ENCODE measurements around the gene COL5A2. TPM values are rescaled to one million over a fixed set of nuclear protein-coding genes. Genes with fewer than 3 reads are reported as not detected.
A peak's percentile ranks its signal among the peaks of the same experiment; 100 is the strongest.

The COL5A2 gene
- total and polyA plus RNA-seq, 4 donors = 3.2 to 83.5 (median 9.1) TPM

DNA sequence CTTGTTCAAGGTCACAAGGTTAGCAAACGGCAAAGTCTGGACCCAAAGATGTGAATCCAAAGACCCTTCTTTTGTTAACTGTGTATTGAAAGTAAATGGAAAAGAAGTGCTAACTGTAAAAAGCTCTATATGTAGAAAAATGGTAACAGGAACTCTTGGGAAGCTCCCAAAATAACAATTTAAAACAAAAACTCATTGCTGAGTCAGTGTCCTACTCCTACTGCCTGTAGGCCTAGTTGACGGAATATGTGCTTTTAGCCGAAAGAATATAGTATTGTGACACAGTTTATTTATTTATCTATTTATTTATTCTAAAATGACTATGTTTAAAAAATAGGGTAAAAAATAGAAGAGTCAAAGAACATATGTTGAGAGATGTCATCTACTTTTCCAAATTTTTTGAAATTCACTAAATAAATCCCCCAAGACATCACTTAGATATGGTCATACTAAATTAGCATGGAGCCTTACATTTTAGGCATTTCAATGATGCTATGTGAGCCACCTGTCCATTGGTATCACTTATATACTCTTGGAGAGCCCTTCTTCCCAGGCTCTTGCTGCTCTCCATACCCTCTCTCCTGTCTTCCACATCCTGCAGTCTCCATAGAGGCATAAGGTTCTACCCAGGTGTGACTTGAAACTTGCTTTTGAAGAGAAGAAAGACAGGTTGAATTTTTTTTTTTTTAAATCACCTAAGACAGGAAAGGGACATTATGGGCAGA is 13.7 kb downstream of the COL5A2 start:
- no peak overlapping the region for H3K4me3 ChIP-seq (ENCODE audit: low read depth in 1 of 3, low read length in 3 of 3)
- H3K9ac ChIP-seq (ENCODE audit: low read depth in 1 of 2, low read length in 2 of 2) = no peak overlapping the region
- H3K27me3 ChIP-seq (ENCODE audit: control insufficient read depth in 4 of 4, insufficient read depth in 4 of 4, low read length in 3 of 4) = no peaks in the 10 kb centered on the region
- H3K27ac ChIP-seq (ENCODE audit: low read depth in 1 of 2, low read length in 2 of 2) = no peak overlapping the region
- DNase-seq (ENCODE audit: low spot score) = no peak
- H3K9me3 ChIP-seq (ENCODE audit: control insufficient read depth in 4 of 4, low read length in 3 of 4) = no peaks in the 10 kb centered on the region
- 91% methylated on average over 3 of the region's 3 CpGs for WGBS
- H3K36me3 ChIP-seq (ENCODE audit: control insufficient read depth in 4 of 4, insufficient read depth in 3 of 4, low read depth in 1 of 4, low read length in 3 of 4) = no peaks in the 10 kb centered on the region
- peaks cover 0 to 25% (median 17%) of the 10 kb centered on the region in 4 donors for H3K4me1 ChIP-seq (ENCODE audit: control insufficient read depth in 4 of 4, insufficient read depth in 4 of 4, low read length in 3 of 4)
- TF ChIP-seq TAF1 (conservative IDR thresholded peaks at IDR 0.05) (no peak), ZBTB33 (IDR thresholded peaks at IDR 0.05) (no peak), EGR1 (IDR thresholded peaks at IDR 0.05; ENCODE audit: low read depth in 2 of 2) (no peak), FOXA2 (IDR thresholded peaks at IDR 0.05) (no peak), CTCF (IDR thresholded peaks at IDR 0.05; ENCODE audit: low read depth, low read length, missing input control) (no peak), RAD21 (IDR thresholded peaks at IDR 0.05) (no peak), YY1 (IDR thresholded peaks at IDR 0.05) (no peak), HNF4G (IDR thresholded peaks at IDR 0.05) (no peak), HNF4A (conservative IDR thresholded peaks at IDR 0.05) (no peak), NR2F2 (IDR thresholded peaks at IDR 0.05) (no peak)
- TF ChIP-seq, protein P1, sequence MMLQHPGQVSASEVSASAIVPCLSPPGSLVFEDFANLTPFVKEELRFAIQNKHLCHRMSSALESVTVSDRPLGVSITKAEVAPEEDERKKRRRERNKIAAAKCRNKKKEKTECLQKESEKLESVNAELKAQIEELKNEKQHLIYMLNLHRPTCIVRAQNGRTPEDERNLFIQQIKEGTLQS (IDR thresholded peaks at IDR 0.05) = no peak
- TF ChIP-seq, protein P2, sequence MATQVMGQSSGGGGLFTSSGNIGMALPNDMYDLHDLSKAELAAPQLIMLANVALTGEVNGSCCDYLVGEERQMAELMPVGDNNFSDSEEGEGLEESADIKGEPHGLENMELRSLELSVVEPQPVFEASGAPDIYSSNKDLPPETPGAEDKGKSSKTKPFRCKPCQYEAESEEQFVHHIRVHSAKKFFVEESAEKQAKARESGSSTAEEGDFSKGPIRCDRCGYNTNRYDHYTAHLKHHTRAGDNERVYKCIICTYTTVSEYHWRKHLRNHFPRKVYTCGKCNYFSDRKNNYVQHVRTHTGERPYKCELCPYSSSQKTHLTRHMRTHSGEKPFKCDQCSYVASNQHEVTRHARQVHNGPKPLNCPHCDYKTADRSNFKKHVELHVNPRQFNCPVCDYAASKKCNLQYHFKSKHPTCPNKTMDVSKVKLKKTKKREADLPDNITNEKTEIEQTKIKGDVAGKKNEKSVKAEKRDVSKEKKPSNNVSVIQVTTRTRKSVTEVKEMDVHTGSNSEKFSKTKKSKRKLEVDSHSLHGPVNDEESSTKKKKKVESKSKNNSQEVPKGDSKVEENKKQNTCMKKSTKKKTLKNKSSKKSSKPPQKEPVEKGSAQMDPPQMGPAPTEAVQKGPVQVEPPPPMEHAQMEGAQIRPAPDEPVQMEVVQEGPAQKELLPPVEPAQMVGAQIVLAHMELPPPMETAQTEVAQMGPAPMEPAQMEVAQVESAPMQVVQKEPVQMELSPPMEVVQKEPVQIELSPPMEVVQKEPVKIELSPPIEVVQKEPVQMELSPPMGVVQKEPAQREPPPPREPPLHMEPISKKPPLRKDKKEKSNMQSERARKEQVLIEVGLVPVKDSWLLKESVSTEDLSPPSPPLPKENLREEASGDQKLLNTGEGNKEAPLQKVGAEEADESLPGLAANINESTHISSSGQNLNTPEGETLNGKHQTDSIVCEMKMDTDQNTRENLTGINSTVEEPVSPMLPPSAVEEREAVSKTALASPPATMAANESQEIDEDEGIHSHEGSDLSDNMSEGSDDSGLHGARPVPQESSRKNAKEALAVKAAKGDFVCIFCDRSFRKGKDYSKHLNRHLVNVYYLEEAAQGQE (IDR thresholded peaks at IDR 0.05) = no peak

- Histone ChIP-seq H3K4me3 (ENCODE audit: low read depth in 1 of 3, low read length in 3 of 3) (no peak overlapping the region), H3K9me3 (ENCODE audit: control insufficient read depth in 4 of 4, low read length in 3 of 4) (no peaks in the 10 kb centered on the region), H3K9ac (ENCODE audit: low read depth in 1 of 2, low read length in 2 of 2) (no peak overlapping the region), H3K36me3 (ENCODE audit: control insufficient read depth in 4 of 4, insufficient read depth in 3 of 4, low read depth in 1 of 4, low read length in 3 of 4) (no peaks in the 10 kb centered on the region), H3K27ac (ENCODE audit: low read depth in 1 of 2, low read length in 2 of 2) (no peak overlapping the region), H3K27me3 (ENCODE audit: control insufficient read depth in 4 of 4, insufficient read depth in 4 of 4, low read length in 3 of 4) (no peaks in the 10 kb centered on the region), H3K4me1 (ENCODE audit: control insufficient read depth in 4 of 4, insufficient read depth in 4 of 4, low read length in 3 of 4) (peaks cover 0 to 23% (median 17%) of the 10 kb centered on the region in 4 donors)
- TF ChIP-seq SP1 (IDR thresholded peaks at IDR 0.05) = peak; percentile 16
- TF ChIP-seq RAD21 (IDR thresholded peaks at IDR 0.05) = no peak
- TF ChIP-seq HNF4A (conservative IDR thresholded peaks at IDR 0.05) = peak; percentile 59 to 64
- DNase-seq (ENCODE audit: low spot score) = no peak
- WGBS = 21% methylated on average over 1 of the region's 1 CpG
Observed at GRCh38 chr2:189164746-189165145, 14.8 kb downstream of the COL5A2 start.
